BLaER1 (cell line): ENCODE data around the gene CLEC10A.

ENCODE experiments used
- H3K27ac ChIP-seq: shearing (Covaris generic); formaldehyde crosslinking; 2 replicates; pipeline ENCODE4 v1.8.1; 2022
- H3K27me3 ChIP-seq: shearing (Covaris generic); formaldehyde crosslinking; 2 replicates; pipeline ENCODE4 v1.8.1; 2022
- H3K36me3 ChIP-seq: shearing (Covaris generic); formaldehyde crosslinking; 2 replicates; pipeline ENCODE4 v1.8.1; 2022
- H3K4me1 ChIP-seq: shearing (Covaris generic); formaldehyde crosslinking; 2 replicates; pipeline ENCODE4 v1.8.1; 2022
- H3K4me2 ChIP-seq: shearing (Covaris generic); formaldehyde crosslinking; 2 replicates; pipeline ENCODE4 v1.8.1; 2022
- H3K4me3 ChIP-seq: shearing (Covaris generic); formaldehyde crosslinking; 2 replicates; pipeline ENCODE4 v1.8.1; 2022
- H3K9ac ChIP-seq: shearing (Covaris generic); formaldehyde crosslinking; 2 replicates; pipeline ENCODE4 v1.8.1; 2022
- H3K9me3 ChIP-seq: shearing (Covaris generic); formaldehyde crosslinking; 2 replicates; pipeline ENCODE4 v1.8.1; 2022
- H4K20me1 ChIP-seq: shearing (Covaris generic); formaldehyde crosslinking; 2 replicates; pipeline ENCODE4 v1.8.1; 2022
- Cebpa-rat ChIP-seq: shearing (Covaris generic); IDR thresholded peaks from 2 replicates; pipeline ENCODE4 v1.8.1; 2022

The CLEC10A gene

GRCh38 chr17:7077911-7078546, 2.0 kb downstream of the CLEC10A start:
- no peaks in the 10 kb centered on the region for H3K36me3 ChIP-seq
- H3K9ac ChIP-seq: no peak overlapping the region
- no peaks in the 10 kb centered on the region for H4K20me1 ChIP-seq
- H3K27me3 ChIP-seq: no peaks in the 10 kb centered on the region
- H3K9me3 ChIP-seq: no peaks in the 10 kb centered on the region
- no peak overlapping the region for H3K4me3 ChIP-seq
- H3K4me2 ChIP-seq: no peak overlapping the region
- TF ChIP-seq Cebpa-rat: no peak
- H3K27ac ChIP-seq: no peak overlapping the region
- H3K4me1 ChIP-seq: peaks cover 6% of the 10 kb centered on the region

- H3K27me3 ChIP-seq: no peaks in the 10 kb centered on the region
- no peaks in the 10 kb centered on the region for H3K9me3 ChIP-seq
- no peak for TF ChIP-seq Cebpa-rat
- no peaks in the 10 kb centered on the region for H4K20me1 ChIP-seq
- H3K4me1 ChIP-seq: no peaks in the 10 kb centered on the region
- no peaks in the 10 kb centered on the region for H3K36me3 ChIP-seq
- no peak overlapping the region for H3K4me2 ChIP-seq
- H3K4me3 ChIP-seq: no peak overlapping the region
- no peak overlapping the region for H3K9ac ChIP-seq
- no peak overlapping the region for H3K27ac ChIP-seq
Observed at GRCh38 chr17:7074931-7075330, 5.1 kb downstream of the CLEC10A start.

- H3K27ac ChIP-seq: no peak overlapping the region
- H3K4me2 ChIP-seq: no peak overlapping the region
- H3K4me3 ChIP-seq: no peak overlapping the region
- H3K9me3 ChIP-seq: peaks cover 17% of the 10 kb centered on the region
- H3K36me3 ChIP-seq: no peaks in the 10 kb centered on the region
- H3K9ac ChIP-seq: no peak overlapping the region
- TF ChIP-seq Cebpa-rat: no peak
- H3K4me1 ChIP-seq: no peaks in the 10 kb centered on the region
- H3K27me3 ChIP-seq: no peaks in the 10 kb centered on the region
- H4K20me1 ChIP-seq: no peaks in the 10 kb centered on the region
Observed at GRCh38 chr17:7072406-7072805, 7.6 kb downstream of the CLEC10A start.

GRCh38 chr17:7070712-7071111, 9.3 kb downstream of the CLEC10A start:
- no peaks in the 10 kb centered on the region for H4K20me1 ChIP-seq
- TF ChIP-seq Cebpa-rat: no peak
- no peak overlapping the region for H3K4me2 ChIP-seq
- peaks cover 19% of the 10 kb centered on the region for H3K9me3 ChIP-seq
- H3K9ac ChIP-seq: no peak overlapping the region
- H3K4me1 ChIP-seq: no peaks in the 10 kb centered on the region
- H3K27me3 ChIP-seq: no peaks in the 10 kb centered on the region
- H3K4me3 ChIP-seq: no peak overlapping the region
- no peaks in the 10 kb centered on the region for H3K36me3 ChIP-seq
- no peak overlapping the region for H3K27ac ChIP-seq

GRCh38 chr17:7068268-7068667, 11.8 kb downstream of the CLEC10A start:
- H3K4me3 ChIP-seq: no peak overlapping the region
- H3K27ac ChIP-seq: no peak overlapping the region
- no peak for TF ChIP-seq Cebpa-rat
- H3K27me3 ChIP-seq: no peaks in the 10 kb centered on the region
- no peaks in the 10 kb centered on the region for H3K4me1 ChIP-seq
- no peaks in the 10 kb centered on the region for H3K36me3 ChIP-seq
- no peak overlapping the region for H3K4me2 ChIP-seq
- no peak overlapping the region for H3K9ac ChIP-seq
- H3K9me3 ChIP-seq: peaks cover 19% of the 10 kb centered on the region
- no peaks in the 10 kb centered on the region for H4K20me1 ChIP-seq

- Histone ChIP-seq H3K4me1 (no peaks in the 10 kb centered on the region), H3K36me3 (no peaks in the 10 kb centered on the region), H3K4me2 (no peak overlapping the region), H3K27ac (no peak overlapping the region), H3K27me3 (no peaks in the 10 kb centered on the region), H3K9ac (no peak overlapping the region), H4K20me1 (no peaks in the 10 kb centered on the region), H3K4me3 (no peak overlapping the region), H3K9me3 (peaks cover 19% of the 10 kb centered on the region)
- TF ChIP-seq Cebpa-rat: no peak
Observed at GRCh38 chr17:7067198-7067597, 12.9 kb downstream of the CLEC10A start.

GRCh38 chr17:7064261-7064660, 15.8 kb downstream of the CLEC10A start:
- H3K9ac ChIP-seq: no peak overlapping the region
- H3K9me3 ChIP-seq: peaks cover 19% of the 10 kb centered on the region
- no peak overlapping the region for H3K4me2 ChIP-seq
- H3K4me3 ChIP-seq: no peak overlapping the region
- H3K36me3 ChIP-seq: no peaks in the 10 kb centered on the region
- H3K27me3 ChIP-seq: no peaks in the 10 kb centered on the region
- no peak for TF ChIP-seq Cebpa-rat
- no peak overlapping the region for H3K27ac ChIP-seq
- H3K4me1 ChIP-seq: no peaks in the 10 kb centered on the region
- H4K20me1 ChIP-seq: no peaks in the 10 kb centered on the region

GRCh38 chr17:7063518-7064094, 16.4 kb downstream of the CLEC10A start:
- Histone ChIP-seq H3K4me2 (no peak overlapping the region), H3K36me3 (no peaks in the 10 kb centered on the region), H3K27me3 (no peaks in the 10 kb centered on the region), H3K4me1 (no peaks in the 10 kb centered on the region), H3K27ac (no peak overlapping the region), H3K4me3 (no peak overlapping the region), H3K9me3 (peaks cover 14% of the 10 kb centered on the region), H4K20me1 (no peaks in the 10 kb centered on the region), H3K9ac (no peak overlapping the region)
- TF ChIP-seq Cebpa-rat: no peak

- Histone ChIP-seq H3K9ac (no peak overlapping the region), H3K4me2 (no peak overlapping the region), H3K9me3 (no peaks in the 10 kb centered on the region), H4K20me1 (no peaks in the 10 kb centered on the region), H3K4me3 (no peak overlapping the region), H3K36me3 (no peaks in the 10 kb centered on the region), H3K27ac (no peak overlapping the region), H3K4me1 (no peaks in the 10 kb centered on the region), H3K27me3 (no peaks in the 10 kb centered on the region)
- no peak for TF ChIP-seq Cebpa-rat
Observed at GRCh38 chr17:7060165-7060891, 19.7 kb downstream of the CLEC10A start.

GRCh38 chr17:7058831-7059447, 21.1 kb downstream of the CLEC10A start:
- no peaks in the 10 kb centered on the region for H3K36me3 ChIP-seq
- H3K27ac ChIP-seq: no peak overlapping the region

More at GRCh38 chr17:7058831-7059447, 21.1 kb downstream of the CLEC10A start:
- no peak overlapping the region for H3K4me2 ChIP-seq
- no peak for TF ChIP-seq Cebpa-rat
- H3K4me1 ChIP-seq: no peaks in the 10 kb centered on the region
- no peak overlapping the region for H3K4me3 ChIP-seq
- no peaks in the 10 kb centered on the region for H3K9me3 ChIP-seq
- no peak overlapping the region for H3K9ac ChIP-seq
- H3K27me3 ChIP-seq: no peaks in the 10 kb centered on the region
- no peaks in the 10 kb centered on the region for H4K20me1 ChIP-seq
